Epithelial cell of proximal tubule (primary cell): ENCODE data around the gene CACNB4. TPM values are rescaled to one million over a fixed set of nuclear protein-coding genes. Genes with fewer than 3 reads are reported as not detected.

ENCODE experiments used
- DNase-seq: peaks from one replicate; pipeline ENCODE4 v3.0.0-alpha.2; 2011; ENCODE audit warnings: low read depth
- H3K4me3 ChIP-seq: 2 replicates; pipeline ENCODE4 v1.5.1; 2011; ENCODE audit warnings: low read depth, mild to moderate bottlenecking, low read length
- total RNA-seq: library from RNA; depleted of rRNA; stranded (reverse); fragments of >200 nt; gene quantifications from 2 replicates; pipeline ENCODE4 v1.2.3, GENCODE V29; 2015
- TF ChIP-seq, protein P1 (sequence below): conservative IDR thresholded peaks from 2 replicates; pipeline ENCODE4 v1.5.1; 2012; ENCODE audit warnings: low read depth, mild to moderate bottlenecking, low read length

The CACNB4 gene
- total RNA-seq, 1 donor from 2014 or later = 0.52 TPM

DNA sequence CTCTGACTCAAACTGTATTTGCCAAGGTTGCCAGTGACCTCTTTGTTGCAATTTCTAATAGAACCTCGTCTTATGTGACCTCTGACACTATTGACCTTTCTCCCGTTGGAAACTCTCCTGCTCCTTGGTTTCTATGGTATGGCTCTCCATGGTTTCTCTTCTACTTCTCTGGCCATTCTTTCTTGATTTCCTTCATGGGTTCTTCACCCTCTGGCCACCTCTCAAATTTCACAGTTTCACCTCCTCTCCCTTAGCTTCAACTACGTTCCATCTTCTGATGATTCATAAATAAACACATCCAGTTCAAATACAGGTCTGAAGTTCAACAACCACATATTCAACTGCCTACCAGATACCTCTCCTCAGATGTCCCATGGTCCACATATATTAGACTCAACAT lies 109.5 kb downstream of the CACNB4 start:
- H3K4me3 ChIP-seq = no peak overlapping the region
- TF ChIP-seq, protein P1, sequence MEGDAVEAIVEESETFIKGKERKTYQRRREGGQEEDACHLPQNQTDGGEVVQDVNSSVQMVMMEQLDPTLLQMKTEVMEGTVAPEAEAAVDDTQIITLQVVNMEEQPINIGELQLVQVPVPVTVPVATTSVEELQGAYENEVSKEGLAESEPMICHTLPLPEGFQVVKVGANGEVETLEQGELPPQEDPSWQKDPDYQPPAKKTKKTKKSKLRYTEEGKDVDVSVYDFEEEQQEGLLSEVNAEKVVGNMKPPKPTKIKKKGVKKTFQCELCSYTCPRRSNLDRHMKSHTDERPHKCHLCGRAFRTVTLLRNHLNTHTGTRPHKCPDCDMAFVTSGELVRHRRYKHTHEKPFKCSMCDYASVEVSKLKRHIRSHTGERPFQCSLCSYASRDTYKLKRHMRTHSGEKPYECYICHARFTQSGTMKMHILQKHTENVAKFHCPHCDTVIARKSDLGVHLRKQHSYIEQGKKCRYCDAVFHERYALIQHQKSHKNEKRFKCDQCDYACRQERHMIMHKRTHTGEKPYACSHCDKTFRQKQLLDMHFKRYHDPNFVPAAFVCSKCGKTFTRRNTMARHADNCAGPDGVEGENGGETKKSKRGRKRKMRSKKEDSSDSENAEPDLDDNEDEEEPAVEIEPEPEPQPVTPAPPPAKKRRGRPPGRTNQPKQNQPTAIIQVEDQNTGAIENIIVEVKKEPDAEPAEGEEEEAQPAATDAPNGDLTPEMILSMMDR = no peak
- no peak for DNase-seq

DNA sequence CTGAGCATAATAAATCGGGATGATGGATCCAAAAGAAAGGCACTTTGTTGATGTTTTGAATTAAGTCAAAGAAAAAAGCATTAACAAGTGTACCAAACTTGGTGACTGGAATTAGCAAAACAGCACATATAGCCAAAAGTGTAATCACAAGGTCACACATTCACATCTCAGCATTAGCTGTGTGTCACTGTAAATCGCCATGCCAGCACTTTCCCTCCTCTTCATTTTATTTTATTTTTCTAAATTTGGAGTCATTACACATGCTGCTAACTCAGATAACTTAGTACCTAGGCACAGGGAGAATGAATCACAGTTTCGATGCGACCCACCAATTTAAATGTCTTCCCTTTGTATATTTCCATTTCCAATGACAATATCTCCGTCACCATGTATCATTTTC lies 111.4 kb downstream of the CACNB4 start:
- DNase-seq = no peak
- no peak overlapping the region for H3K4me3 ChIP-seq
- TF ChIP-seq, protein P1 = no peak

GRCh38 chr2:151984424-151985083 lies 114.3 kb downstream of the CACNB4 start:
- TF ChIP-seq, protein P1 = no peak
- DNase-seq = no peak
- H3K4me3 ChIP-seq = no peak overlapping the region

DNA sequence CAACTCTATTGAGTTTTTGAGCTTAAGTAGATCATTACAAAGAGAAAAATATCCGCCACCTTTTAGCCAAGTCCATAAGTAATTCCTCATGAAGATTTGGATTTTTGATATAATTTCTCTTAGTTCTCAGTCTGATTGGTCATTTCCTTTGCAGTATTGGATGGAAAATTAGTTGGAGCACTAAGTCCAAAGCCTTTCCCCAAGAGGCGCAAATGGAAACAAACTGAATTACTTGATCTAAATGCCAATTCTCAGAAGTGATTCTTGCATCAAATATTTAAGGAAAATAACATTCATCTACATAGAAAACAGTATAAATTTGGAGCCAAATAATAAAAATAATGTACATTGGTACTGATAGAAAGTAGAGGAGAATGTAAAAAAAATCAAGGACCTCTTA lies 115.6 kb downstream of the CACNB4 start:
- no peak overlapping the region for H3K4me3 ChIP-seq
- TF ChIP-seq, protein P1 = no peak

DNA sequence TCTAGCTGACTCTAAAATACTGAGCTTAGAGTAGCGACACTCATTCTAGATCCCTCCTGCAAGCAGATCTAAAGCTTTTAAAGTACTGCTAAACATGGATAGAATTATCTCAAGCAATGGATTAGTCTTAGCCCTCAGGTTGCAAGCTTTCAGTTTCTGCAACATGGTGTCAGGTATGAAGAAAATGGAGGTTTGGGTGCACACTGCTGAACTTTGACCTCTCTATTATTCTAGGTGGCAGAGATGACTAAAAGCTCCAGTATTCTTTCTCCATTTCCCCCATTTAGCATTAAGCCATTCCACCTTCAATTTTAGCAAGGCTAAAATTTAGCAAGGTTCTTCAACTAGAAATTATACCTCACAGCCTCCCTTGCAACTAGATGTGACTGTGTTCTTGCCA lies 117.0 kb downstream of the CACNB4 start:
- no peak overlapping the region for H3K4me3 ChIP-seq
- TF ChIP-seq, protein P1 = no peak

More for the DNA sequence above, 115.6 kb downstream of the CACNB4 start:
- DNase-seq = no peak

DNA sequence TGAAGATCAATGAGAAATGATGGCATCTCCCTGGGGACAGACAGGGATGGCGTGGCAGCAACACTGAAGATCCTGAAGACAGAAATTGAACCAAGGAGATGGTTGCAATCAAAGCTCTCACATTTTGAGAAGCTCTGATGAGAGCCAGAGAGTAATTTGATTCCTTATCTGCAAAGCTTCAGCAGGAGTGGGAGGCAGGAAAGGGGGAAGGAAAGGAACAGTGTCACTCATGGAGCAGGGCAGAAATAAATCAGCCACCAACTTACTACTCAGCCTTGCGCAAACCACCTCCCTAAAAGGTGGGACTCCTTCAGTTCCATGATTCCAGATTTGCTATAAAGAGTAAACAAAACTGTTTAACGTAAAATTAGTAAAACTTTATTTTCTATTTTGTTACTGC lies 119.2 kb downstream of the CACNB4 start:
- no peak for DNase-seq
- no peak overlapping the region for H3K4me3 ChIP-seq
- TF ChIP-seq, protein P1 = no peak

More for the DNA sequence above, 117.0 kb downstream of the CACNB4 start:
- DNase-seq = no peak

- H3K4me3 ChIP-seq = no peak overlapping the region
- DNase-seq = no peak
- TF ChIP-seq, protein P1 = no peak
These were observed 120.1 kb downstream of the CACNB4 start for GRCh38 chr2:151978709-151979108.
